Endometrial microvascular endothelial cells (primary cell): ENCODE results near the gene MED25. TPM values are rescaled to one million over a fixed set of nuclear protein-coding genes. Genes with fewer than 3 reads are reported as not detected.

ENCODE experiments used
- in situ Hi-C: cut with HindIII; loops from 2 replicates; pipeline ENCODE4 v1.10.0; 2017; ENCODE audit warnings: low sequenced_read_pairs, low pct_unique_long_range_greater_than_20kb; ENCODE audit errors: inconsistent ontology term
- total RNA-seq: library from RNA; depleted of rRNA; stranded (reverse); fragments of >200 nt; gene quantifications from one replicate; pipeline ENCODE4 v1.2.3, GENCODE V29; 2015; ENCODE audit errors: inconsistent ontology term

Gene MED25
- total RNA-seq, 1 donor from 2014 or later: 31.7 TPM

- in situ Hi-C loops: no loop called here
Observed at GRCh38 chr19:49877020-49877878, 59.2 kb downstream of the MED25 start, which contains the start of the genes AKT1S1 and TBC1D17. AKT1S1 (minus strand) TSS chr19:49877355; CDS start chr19:49873295, 4,060 bp downstream. TBC1D17 (plus strand) TSS chr19:49877702; CDS start chr19:49877724, 22 bp downstream.

- in situ Hi-C loops: no loop called here
Observed at GRCh38 chr19:49877879-49878743, 60.0 kb downstream of the MED25 start.

GRCh38 chr19:49878744-49879070, 60.6 kb downstream of the MED25 start:
- in situ Hi-C loops: no loop called here

- in situ Hi-C loops: no loop called here
Observed at GRCh38 chr19:49879243-49879963, 61.3 kb downstream of the MED25 start.

- in situ Hi-C loops: no loop called here
Observed at GRCh38 chr19:49880162-49880869, 62.2 kb downstream of the MED25 start.

- in situ Hi-C loops: no loop called here
Observed at GRCh38 chr19:49881186-49881585, 63.1 kb downstream of the MED25 start.

- in situ Hi-C loops: no loop called here
Observed at GRCh38 chr19:49881672-49882394, 63.7 kb downstream of the MED25 start.

GRCh38 chr19:49882643-49883042, 64.6 kb downstream of the MED25 start:
- in situ Hi-C loops: no loop called here

- in situ Hi-C loops: no loop called here
Observed at GRCh38 chr19:49883094-49883493, 65.0 kb downstream of the MED25 start.

- in situ Hi-C loops: no loop called here
Observed at GRCh38 chr19:49884109-49884508, 66.0 kb downstream of the MED25 start.

GRCh38 chr19:49884760-49885159, 66.7 kb downstream of the MED25 start:
- in situ Hi-C loops: no loop called here

Other genes with a start within 250 kb of the MED25 start
- gene NOSIP, start 237.7 kb upstream of the MED25 start, total RNA-seq: 107 TPM
- not detected for gene PRRG2, start 237.0 kb upstream of the MED25 start, total RNA-seq
- gene PRR12, start 227.1 kb upstream of the MED25 start, total RNA-seq: 7.5 TPM
- 45.0 TPM for gene RRAS, start 178.1 kb upstream of the MED25 start, total RNA-seq
- 73.5 TPM for gene SCAF1, start 176.1 kb upstream of the MED25 start, total RNA-seq
- gene IRF3, start 152.4 kb upstream of the MED25 start, total RNA-seq: 81.9 TPM
- 51.6 TPM for gene BCL2L12, start 152.4 kb upstream of the MED25 start, total RNA-seq
- gene PRMT1, start 141.0 kb upstream of the MED25 start, total RNA-seq: 456 TPM
- gene ADM5, start 128.7 kb upstream of the MED25 start, total RNA-seq: not detected
- 9.6 TPM for gene CPT1C, start 127.2 kb upstream of the MED25 start, total RNA-seq
- not detected for gene TSKS, start 55.0 kb upstream of the MED25 start, total RNA-seq
- gene AP2A1, start 51.3 kb upstream of the MED25 start, total RNA-seq: 125 TPM
- gene FUZ, start 5.0 kb upstream of the MED25 start, total RNA-seq: 10.6 TPM
- 59.8 TPM for gene PTOV1, start 32.9 kb downstream of the MED25 start, total RNA-seq
- gene PNKP, start 49.3 kb downstream of the MED25 start, total RNA-seq: 50.6 TPM
- gene AKT1S1, start 59.1 kb downstream of the MED25 start, total RNA-seq: 23.1 TPM
- 12.6 TPM for gene TBC1D17, start 59.4 kb downstream of the MED25 start, total RNA-seq
- gene IL4I1, start 78.6 kb downstream of the MED25 start, total RNA-seq: 1.2 TPM
- 26.7 TPM for gene ATF5, start 110.9 kb downstream of the MED25 start, total RNA-seq
- gene NUP62, start 111.2 kb downstream of the MED25 start, total RNA-seq: 87.8 TPM
- not detected for gene SIGLEC11, start 142.9 kb downstream of the MED25 start, total RNA-seq
- 44.6 TPM for gene VRK3, start 207.1 kb downstream of the MED25 start, total RNA-seq
- 8.0 TPM for gene ZNF473, start 207.7 kb downstream of the MED25 start, total RNA-seq